ENCODE results near the gene SRRM5.

The SRRM5 gene

GRCh38 chr19:43574424-43575155, 37.3 kb upstream of the SRRM5 start:
- Histone ChIP-seq H3K4me1 (no peaks in the 10 kb centered on the region), H3K9ac (peak overlapping the region; percentile 87), H3K79me2 (peaks cover 18% of the 10 kb centered on the region), H2AFZ (peak overlapping the region; percentile 85), H3K9me3 (ENCODE audit: control insufficient read depth, low read length) (no peaks in the 10 kb centered on the region), H3K36me3 (ENCODE audit: control insufficient read depth, insufficient read depth, low read length) (no peaks in the 10 kb centered on the region), H3K27me3 (ENCODE audit: control insufficient read depth, insufficient read depth, low read length) (no peaks in the 10 kb centered on the region), H3K4me3 (ENCODE audit: low read depth, low read length) (peak overlapping the region; percentile 90), H3K4me2 (ENCODE audit: low read length) (peak overlapping the region; percentile 97), H3K27ac (peak overlapping the region; percentile 69)
- no peak for TF ChIP-seq CTCF (IDR thresholded peaks at IDR 0.05)

GRCh38 chr19:43575156-43575950, 36.5 kb upstream of the SRRM5 start, which contains the start of the genes PINLYP and XRCC1:
PINLYP (plus strand) TSS chr19:43575801; CDS start chr19:43577192, 1,391 bp downstream.
XRCC1 (minus strand) TSS chr19:43575527; CDS start chr19:43575458, 69 bp downstream.
- H3K4me3 ChIP-seq (ENCODE audit: low read depth, low read length): peak within 1 kb of the TSS; percentile 90
- no peak for TF ChIP-seq CTCF (IDR thresholded peaks at IDR 0.05)
- no peaks in the 10 kb centered on the region for H3K4me1 ChIP-seq
- peak within 1 kb of the TSS; percentile 87 for H3K9ac ChIP-seq
- H2AFZ ChIP-seq: peak within 1 kb of the TSS; percentile 85
- H3K79me2 ChIP-seq: peaks cover 11% of the 10 kb centered on the region
- H3K4me2 ChIP-seq (ENCODE audit: low read length): peak within 1 kb of the TSS; percentile 97
- peak within 1 kb of the TSS; percentile 69 for H3K27ac ChIP-seq
- no peaks in the 10 kb centered on the region for H3K9me3 ChIP-seq (ENCODE audit: control insufficient read depth, low read length)
- H3K27me3 ChIP-seq (ENCODE audit: control insufficient read depth, insufficient read depth, low read length): no peaks in the 10 kb centered on the region
- no peaks in the 10 kb centered on the region for H3K36me3 ChIP-seq (ENCODE audit: control insufficient read depth, insufficient read depth, low read length)

- H3K27ac ChIP-seq: peak overlapping the region; percentile 31
- H3K9ac ChIP-seq: no peak overlapping the region
- TF ChIP-seq CTCF (IDR thresholded peaks at IDR 0.05): no peak
- peak overlapping the region; percentile 79 for H3K4me2 ChIP-seq (ENCODE audit: low read length)
- peak overlapping the region; percentile 85 for H2AFZ ChIP-seq
- peaks cover 10% of the 10 kb centered on the region for H3K79me2 ChIP-seq
- no peaks in the 10 kb centered on the region for H3K9me3 ChIP-seq (ENCODE audit: control insufficient read depth, low read length)
- H3K36me3 ChIP-seq (ENCODE audit: control insufficient read depth, insufficient read depth, low read length): no peaks in the 10 kb centered on the region
- H3K27me3 ChIP-seq (ENCODE audit: control insufficient read depth, insufficient read depth, low read length): no peaks in the 10 kb centered on the region
- H3K4me3 ChIP-seq (ENCODE audit: low read depth, low read length): peak overlapping the region; percentile 90
- no peaks in the 10 kb centered on the region for H3K4me1 ChIP-seq
These were observed 35.7 kb upstream of the SRRM5 start for GRCh38 chr19:43575955-43576878.

GRCh38 chr19:43578787-43579186, 33.1 kb upstream of the SRRM5 start:
- Histone ChIP-seq H3K9ac (no peak overlapping the region), H3K36me3 (ENCODE audit: control insufficient read depth, insufficient read depth, low read length) (no peaks in the 10 kb centered on the region), H3K79me2 (peaks cover under 1% of the 10 kb centered on the region), H3K9me3 (ENCODE audit: control insufficient read depth, low read length) (no peaks in the 10 kb centered on the region), H3K27ac (no peak overlapping the region), H3K4me2 (ENCODE audit: low read length) (no peak overlapping the region), H3K27me3 (ENCODE audit: control insufficient read depth, insufficient read depth, low read length) (no peaks in the 10 kb centered on the region), H2AFZ (no peak overlapping the region), H3K4me1 (no peaks in the 10 kb centered on the region), H3K4me3 (ENCODE audit: low read depth, low read length) (no peak overlapping the region)
- no peak for TF ChIP-seq CTCF (IDR thresholded peaks at IDR 0.05)

Measured in parathyroid adenoma (tissue), 2 donors.